Anterior cingulate cortex (tissue), 58 donors: Measurements from ENCODE around the gene SH3RF1.
A peak's percentile ranks its signal among the peaks of the same experiment; 100 is the strongest.
"Not testable (repeated sequence)": the region's sequence is repeated elsewhere in the genome, so short reads cannot be mapped to it uniquely, and the experiment has no call there.

ENCODE experiments used
- DNase-seq, 58 donors: peaks; one replicate each; lab custom pipeline; 2025; lab: John Stamatoyannopoulos, UW

The SH3RF1 gene

DNA sequence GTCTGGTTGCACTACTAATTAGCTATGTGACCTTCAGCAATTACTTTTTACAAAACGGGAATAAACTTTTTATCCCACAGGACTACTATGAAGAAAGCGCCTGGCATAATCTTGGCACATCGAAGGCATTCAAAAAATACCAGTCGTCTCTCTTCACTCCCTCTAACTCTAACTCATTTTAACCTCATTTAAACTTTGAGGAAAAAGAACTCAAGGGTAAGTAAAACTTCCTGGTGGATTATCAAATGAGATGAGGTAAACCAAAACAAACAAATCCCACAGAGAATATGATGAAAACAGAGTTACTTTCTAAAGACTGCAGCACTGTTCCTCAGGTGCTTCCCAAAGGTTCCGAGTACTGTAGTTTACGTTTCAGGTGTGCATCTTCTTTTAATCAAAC, 66.9 kb downstream of the SH3RF1 start:
- DNase-seq = no peak

DNA sequence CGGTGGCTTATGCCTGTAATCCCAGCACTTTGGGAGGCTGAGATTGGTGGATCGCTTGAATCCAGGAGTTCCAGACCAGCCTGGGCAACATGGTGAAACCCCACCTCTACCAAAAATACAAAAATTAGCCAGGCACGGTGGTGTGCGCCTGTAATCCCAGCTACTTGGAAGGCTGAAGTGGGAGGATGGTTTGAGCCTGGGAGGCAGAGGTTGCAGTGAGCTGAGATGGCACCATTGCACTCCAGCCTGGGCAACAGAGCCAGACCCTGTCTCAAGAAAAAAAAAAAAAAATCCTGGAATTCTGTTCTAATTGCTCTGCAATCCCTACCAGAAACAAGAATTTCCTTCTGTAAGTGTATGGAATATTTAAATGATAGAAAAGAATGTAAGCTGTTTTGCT, 67.5 kb downstream of the SH3RF1 start:
- not testable (repeated sequence) for DNase-seq

DNA sequence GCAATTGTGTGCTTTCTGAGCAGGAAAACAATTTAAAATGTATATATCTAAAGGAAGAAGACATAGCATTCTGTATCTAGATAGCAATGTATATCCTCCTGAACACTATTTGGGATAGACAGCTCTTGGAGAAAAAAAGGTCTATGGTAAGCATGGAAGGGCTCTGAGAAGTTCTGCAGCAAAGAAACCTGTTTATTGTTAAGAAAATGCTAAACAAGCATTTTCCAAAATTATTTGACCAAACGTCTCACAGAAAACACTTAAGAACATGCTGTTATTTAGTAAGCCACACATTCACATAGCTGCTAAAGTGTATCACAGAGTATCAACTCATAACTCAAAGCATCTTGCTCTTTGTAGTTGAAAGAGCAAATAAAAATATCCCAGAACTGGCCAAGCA, 67.9 kb downstream of the SH3RF1 start:
- DNase-seq = no peak

DNA sequence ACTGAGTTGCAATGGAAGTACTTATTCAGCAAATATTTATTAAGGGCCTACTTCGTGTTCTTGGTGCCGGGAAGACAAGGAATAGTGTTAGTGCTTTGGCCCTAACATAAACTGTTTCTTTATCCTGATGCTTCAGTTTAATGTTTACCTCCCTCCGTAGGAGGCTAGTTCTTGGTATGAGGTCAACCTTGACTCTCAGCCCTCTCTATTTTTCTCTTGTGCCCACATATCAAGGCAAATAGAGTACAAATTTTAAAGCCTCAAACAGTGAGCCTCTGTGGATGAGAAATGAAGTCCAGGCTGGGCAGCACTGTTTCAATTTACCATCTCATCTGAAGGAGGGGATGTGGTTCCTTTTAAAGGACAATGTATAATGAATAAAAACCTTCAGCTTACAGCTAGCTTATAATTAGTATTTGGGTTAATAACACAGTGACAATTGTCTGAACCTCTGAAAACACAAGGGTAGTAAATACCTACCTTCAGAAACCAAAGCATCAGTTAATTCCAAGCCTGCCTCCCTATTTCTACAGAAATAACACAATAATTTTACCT, 68.5 kb downstream of the SH3RF1 start:
- no peak for DNase-seq

DNA sequence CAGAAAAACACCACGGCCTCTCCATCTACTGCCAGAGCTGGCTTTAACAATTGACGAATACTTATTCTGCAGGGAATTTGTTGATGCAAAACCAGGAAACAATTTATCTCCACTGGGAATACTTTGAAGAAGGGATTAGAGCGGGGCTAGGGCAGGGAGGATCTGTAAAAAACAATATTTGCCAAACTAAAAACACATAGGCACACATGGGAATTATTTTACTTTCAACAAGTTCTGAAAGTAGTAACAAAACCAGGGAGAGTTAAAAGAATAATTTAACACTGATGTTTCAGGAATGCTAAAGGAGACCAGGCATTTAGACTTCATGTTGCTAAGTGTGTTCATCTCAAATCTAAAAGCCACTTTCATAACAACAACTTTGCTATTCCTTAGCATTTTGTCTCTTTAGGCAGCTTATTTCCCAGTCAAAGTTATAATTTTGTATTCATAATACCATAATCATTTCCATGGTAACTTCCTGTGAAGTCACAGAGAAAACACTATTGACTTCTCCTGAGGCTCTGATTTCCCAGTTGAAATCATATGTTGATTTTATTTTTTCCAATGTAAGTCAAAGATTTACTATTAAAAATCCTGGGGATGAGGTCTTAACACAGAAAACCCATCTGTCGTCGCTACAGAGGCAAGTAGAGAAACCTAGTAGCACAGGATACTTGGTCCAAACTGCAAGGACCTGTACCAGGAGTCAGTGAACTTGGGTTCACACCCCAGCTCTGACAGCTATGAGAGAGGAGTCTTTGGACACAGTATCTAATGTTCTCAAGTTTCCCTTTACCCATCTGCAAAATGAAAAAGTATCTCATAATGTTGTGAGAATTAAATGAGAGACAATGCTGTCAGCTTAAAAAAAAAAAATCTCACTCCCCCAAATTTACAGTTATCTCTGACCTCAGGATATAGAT, 69.3 kb downstream of the SH3RF1 start:
- DNase-seq = no peak

DNA sequence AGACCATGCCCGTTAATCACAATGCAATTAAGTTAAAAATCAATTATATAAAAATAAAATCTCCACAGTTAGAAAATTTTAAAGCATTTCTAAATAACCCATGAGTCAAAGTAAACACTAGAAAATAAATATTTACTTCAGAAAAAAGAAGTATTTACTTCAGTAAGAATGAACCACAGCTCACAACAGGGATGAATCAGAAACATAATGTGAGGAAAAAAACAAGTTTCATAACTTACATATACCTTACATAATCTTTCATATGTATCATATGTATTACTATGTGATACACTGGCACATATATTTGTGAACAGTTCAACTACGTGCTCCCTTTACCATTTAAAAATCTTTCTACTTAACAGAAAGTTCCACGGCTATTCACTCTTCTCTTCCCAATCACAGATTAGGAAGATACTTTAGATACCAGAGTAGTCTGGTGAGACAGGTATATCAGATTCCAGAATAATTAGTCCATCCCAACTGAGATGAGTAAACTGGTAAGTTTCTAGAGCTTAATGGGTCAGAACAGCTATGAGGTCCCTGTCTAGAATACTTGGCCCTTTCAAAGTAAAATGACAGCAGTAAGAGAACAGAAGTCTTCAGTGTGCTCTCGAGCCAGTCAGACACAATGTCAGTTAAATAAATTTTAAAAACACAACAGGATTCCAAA, 70.3 kb downstream of the SH3RF1 start:
- DNase-seq = no peak

DNA sequence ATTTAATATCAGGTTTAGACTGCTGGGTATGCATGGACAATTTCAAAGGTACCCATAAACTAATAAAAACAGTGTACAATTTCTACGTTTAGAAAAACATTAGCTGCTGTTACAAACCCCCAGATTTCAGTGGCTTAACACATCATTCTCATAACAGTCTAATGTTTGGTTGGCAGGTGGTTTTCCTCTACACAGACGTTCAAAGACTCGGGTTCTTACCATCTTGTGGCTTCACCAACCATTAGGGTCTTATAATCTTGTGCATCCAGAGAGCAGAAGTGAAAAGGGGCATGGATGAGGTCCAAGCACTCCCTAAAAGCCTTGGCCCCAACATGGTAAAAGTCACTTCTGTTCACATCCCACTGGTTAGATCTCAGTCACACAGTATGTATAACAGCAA, 71.6 kb downstream of the SH3RF1 start:
- no peak for DNase-seq

DNA sequence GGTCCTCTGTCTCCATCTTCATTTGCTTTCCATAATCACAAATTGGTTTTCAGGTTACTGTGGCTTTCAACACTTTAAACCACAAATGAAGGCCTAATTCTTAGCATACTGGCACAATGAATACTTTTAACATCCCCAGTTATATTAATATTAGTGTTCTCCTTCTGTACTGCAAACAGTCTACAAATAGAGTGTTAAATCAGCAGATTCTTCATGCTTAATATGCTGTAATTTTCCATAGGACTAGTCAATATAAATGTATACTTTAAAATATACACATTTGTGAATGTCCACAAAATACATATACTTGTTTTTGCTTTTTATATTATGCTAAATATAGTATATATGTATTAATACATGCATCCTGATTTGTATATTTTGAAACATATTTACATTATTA, 72.6 kb downstream of the SH3RF1 start:
- DNase-seq = no peak

DNA sequence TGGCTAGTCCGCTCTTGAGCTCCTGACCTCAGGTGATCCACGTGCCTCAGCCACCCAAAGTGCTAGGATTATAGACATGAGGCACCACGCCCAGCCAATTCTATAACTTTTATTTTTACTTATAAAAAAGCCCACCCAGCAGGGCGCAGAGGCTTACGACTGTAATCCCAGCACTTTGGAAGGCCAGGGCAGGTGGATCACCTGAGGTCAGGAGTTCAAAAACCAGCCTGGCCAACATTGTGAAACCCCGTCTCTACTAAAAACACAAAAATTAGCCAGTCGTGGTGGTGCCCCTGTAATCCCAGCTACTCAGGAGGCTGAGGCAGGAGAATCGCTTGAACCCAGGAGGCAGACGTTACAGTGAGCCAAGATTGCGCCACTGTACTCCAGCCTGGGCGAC, 73.5 kb downstream of the SH3RF1 start:
- not testable (repeated sequence) for DNase-seq

DNA sequence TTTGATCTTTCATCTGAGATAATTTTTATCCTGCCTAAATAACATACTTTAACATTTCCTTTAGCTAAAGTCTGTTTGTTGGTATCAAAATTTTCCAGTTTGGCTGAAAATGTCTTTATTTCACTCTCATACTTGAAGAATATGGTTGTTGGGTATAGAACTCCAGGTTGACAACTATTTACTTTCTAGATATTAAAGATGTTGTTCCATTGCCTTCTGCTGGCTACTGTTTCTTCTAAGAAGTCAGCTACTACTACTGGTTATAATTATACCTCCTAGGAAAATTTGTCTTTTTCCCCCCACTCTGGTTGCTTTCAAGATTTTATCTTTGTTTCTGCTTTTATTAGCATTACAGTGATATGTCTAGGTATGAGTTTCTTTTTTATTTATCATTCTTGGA, 75.7 kb downstream of the SH3RF1 start:
- no peak for DNase-seq

DNA sequence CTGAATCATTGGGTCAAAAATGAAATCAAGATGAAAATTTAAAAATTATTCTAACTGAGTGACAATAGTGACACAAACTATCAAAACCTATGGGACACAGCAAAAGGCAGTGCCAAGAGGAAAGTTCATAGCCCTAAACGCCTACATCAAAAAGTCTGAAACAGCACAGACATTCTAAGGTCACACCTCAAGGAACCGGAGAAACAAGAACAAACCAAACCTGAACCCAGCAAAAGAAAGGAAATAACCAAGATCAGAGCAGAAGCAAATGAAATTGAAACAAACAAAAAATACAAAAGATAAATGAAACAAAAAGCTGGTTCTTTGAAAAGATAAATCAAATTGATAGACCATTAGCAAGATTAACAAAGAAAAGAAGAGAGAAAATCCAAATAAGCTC, 80.8 kb downstream of the SH3RF1 start:
- DNase-seq = not testable (repeated sequence)

DNA sequence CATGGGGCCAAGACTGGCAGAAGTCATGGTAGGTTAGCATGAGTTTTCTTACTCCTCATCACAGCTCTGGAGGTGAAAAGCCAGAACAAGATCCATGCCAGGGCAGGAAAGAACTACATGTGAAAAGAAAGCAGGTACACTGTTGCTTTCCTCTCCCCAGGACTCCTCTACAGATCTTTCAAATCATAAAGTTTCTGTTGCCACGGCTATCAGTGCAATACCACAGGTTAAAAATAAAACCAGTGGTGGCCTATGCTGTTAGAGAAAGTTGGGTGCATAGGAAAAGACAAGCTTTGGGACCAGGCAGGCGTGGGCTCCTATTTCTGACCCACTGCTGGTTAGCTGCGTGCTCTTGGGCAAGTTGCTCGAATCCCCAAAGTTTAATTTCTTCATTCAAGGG, 81.4 kb downstream of the SH3RF1 start:
- no peak for DNase-seq

DNA sequence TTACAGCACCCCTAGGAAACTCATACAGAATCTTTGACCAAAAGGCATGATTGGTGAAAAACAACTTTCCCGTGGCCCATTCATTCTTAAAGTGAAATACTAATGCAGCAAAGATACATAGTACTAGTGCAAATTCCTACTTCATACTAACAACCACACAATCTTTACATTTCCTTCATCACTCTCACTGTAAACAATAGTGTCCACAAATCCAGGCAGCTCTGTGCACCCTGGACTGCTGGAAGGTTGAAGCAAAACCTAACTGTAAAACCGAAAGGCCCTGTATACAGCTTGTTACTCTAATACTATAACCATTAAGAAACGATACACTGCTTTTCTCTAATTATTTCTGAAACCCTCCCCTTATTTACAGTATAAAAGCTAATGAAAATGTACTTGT, 82.6 kb downstream of the SH3RF1 start:
- no peak for DNase-seq

DNA sequence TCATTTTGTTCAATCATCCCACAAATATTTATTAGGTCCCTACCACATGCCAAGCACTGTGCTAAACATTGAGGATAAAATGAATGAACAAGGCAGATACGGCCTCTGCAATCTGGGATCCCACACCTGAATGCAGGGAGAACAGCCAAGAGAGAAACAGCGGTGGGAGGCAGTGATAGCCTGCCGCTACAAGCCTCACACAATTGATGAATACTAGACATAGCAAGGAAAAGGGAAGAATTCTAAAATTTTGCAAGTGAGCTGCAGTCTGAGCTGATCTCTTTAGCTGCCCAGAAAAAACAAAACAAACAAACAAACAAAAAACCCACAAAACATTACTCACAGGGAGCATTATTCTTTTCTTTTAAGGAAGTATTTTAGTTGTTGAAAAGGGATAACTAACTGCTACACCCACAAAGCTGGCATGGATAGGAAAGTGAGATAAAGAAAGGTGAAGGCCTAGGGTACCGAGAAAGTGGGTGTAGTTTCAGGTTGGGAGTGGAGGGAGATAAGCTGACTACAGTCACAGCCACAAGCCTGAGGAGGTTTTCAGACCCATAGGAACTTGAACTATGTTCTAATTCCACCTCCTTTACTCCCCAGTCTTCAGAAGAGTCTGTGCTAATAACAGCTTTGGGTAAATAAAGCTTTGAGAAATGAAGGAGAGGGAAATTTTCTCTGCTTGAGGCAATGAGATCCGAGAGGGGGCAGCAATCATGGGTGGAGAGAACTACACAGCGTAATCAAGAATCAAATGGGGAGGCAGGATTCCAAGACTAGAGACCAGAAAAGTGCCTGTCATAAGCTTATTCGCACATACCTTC, 85.4 kb downstream of the SH3RF1 start:
- no peak for DNase-seq

DNA sequence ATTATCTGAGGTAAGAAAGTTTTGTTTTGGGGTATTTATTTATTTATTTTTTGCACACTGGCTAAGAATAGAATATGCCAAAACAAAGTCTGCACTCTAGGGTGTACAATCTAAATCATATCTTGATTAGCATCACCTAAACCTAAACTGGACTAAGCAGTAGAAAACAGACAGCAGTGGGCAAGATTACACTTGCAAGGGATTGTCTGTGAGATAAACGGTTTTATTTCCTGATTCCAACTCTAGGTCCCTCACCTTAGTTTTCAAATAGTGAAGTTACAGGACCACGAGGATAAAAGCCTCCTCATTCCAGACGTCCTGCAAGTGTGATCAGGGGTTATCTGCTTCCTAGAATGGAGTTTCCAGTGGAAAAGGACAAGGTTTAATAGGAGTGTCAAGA, 86.1 kb downstream of the SH3RF1 start:
- DNase-seq = no peak

DNA sequence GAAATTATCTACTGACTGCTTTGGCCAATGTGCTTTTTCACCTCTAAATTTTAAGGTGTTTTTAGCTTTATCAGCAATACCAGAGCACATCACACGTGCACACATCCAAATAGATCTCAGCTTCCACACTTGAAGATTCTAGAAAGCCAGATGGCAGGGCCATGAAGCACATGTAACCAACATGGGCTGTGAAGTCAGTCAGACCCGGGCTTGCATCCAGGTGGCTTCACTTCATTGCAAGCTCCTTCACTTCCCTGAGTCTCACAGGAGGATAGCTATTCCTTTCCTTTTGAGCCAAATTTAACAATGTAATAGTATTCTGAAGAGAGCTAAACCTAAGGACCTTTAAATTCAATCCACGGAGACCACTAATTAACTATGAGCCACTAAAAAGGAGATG, 86.5 kb downstream of the SH3RF1 start:
- peak in 2 of 58 donors; percentile 1 to 18 for DNase-seq

DNA sequence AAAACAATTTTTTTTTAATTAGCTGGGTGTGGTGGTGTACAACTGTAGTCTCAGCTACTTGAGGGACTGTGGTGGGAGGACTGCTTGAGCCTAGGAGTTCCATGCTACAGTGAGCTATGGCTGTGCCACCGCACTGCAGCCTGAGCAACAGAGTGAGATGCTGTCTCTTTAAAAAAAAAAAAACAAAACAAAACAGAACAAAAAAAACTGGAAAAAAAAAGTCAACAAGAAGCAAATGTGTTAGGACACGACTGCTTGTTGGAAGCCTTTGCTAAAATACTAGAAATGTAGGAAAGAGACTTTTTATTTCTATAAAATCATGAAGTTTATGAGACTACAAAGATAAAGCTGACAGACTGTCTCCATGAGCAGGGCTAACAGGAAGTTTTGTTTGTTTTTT, 87.2 kb downstream of the SH3RF1 start:
- DNase-seq = no peak

DNA sequence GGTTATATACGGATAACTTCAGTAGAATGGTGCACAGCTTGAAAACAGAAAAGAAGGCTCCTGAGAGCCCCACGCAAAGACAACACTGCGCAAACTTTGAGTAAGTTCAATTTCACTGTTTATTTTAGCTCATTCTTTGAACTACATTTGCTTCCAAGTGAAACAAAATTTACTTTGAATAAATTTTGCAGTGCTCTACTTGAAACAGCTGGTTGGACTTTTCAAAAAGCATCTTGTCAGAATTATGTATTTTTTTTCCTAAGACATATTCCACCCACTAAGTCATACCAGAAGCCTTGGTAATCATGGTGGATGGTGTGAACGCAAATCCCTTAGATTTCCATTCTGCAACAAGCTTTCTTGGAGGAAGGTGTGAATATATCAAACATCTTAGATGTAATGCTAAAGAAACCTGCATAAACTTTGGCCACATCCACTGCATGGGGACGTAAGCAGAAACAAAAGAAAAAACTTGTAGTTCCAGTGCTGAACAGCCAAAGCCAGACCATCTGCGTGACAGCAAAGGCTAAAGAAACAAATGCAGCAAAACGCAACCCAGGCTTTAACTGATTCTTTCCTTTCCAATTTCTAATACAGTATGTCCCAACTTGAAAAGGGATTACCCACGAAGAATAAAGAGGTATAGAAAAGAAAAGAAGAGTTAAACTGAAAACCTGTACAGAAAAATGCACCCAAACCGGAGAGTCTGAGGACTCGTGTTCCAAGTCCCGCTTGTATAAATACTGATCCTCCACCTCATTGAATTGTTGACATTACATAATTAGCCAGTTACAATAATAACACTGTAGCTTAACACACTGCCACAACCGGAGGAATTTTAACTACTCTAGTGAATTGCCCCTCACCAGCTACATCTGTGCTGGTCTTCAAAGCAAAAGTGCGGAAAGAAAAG, 90.9 kb downstream of the SH3RF1 start:
- DNase-seq = peak in 7 of 58 donors; percentile 12 to 59 (median 32)

DNA sequence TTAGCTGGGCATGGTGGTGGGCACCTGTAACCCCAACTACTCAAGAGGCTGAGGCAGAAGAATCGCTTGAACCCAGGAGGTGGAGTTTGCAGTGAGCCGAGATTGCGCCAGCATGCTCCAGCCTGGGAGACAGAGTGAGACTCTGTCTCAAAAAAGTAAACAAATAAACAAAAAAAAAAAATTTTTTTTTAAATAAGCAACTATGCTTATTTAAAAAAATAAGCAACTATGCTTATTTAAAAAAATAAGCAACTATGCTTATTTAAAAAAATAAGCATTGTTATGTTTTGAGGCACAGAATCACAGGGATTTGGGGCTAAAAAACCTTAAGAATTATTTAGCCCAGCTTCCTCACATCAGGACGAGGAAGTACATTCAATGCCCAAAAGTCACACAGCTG, 92.7 kb downstream of the SH3RF1 start:
- DNase-seq = not testable (repeated sequence)

DNA sequence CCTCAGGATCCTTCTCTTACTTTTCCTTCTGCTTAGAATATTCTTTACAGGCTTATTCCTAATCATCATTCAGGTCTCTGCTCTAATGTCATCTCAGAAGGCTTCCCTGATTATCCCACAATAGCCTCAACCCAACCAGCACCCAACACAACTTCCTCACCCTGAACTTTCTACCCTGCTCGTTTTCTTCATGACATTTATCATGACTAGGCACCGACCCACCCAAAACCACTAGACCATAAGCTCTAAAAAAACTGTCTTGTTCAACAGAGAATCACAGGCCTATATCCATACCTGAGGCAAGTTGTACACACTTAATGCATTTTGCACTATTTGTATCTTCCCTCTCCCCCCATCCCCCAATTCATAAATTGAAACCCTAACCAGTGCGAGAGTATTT, 95.3 kb downstream of the SH3RF1 start:
- DNase-seq = no peak
